Suppressor macrophage treated with lipopolysaccharide for 1 hour (primary cell): ENCODE results near the gene PCNA.
"Not testable (repeated sequence)": the region's sequence is repeated elsewhere in the genome, so short reads cannot be mapped to it uniquely, and the experiment has no call there.

ENCODE experiments used
- DNase-seq, 3 donors: peaks; one replicate each; pipeline ENCODE4 v3.0.0-alpha.2; 2020 to 2022

Gene PCNA

DNA sequence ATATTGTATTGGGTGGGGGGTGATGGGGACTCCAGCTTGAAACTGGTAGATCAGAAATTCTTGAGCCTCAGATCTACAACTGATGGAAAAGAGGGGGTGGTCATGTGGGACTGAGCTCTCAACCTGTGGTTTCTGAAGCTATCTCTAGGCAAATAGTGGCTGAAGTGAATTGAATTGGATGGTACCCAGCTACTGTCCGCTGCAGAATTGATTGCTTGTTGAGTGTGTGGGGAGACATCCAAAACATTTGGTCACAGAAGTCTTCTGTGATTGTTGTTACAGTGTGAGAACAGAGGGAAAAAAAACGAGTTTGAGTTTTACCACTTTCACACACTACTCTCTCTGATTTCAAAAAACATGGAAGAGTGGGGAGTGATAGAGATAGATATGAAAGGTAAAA, 21.9 kb upstream of the PCNA start:
- DNase-seq = no peak

DNA sequence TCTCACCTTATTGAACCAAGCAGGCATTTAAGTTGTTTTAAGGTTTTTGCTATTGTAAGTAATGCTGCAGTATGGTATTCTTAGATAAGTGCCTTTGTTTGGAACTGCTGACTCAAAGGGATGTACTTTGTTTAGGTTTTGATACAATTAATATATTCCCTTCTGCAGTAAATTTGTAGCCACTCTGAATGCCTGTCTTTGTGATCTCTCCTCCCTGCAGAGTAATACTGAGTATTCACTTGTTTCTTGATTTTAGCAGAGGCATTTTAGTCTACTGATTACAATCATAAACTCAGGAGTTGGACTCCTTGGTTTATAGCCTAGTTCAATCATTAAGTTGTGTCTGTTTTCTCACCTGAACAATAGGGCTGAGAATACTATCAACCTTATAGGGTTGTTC, 20.4 kb upstream of the PCNA start:
- no peak for DNase-seq

DNA sequence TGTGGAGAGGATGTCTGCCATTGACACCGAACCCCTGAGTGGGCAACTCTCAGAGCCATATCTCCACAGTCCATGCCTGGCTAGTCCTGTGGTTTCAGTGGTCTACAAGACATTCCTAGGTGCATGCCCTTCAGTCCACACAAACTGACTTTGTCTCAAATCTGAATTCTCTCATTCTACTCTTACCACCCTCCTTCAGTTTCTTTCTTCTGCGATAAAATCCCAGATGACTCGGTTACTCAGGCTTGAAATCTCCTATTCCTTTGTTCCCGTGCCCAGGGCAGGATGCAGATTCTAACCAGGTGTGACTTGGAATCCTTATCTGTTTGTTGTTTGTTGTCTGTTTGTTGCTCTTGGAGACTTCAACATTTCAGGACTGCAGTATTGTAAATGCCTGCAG, 16.3 kb upstream of the PCNA start:
- DNase-seq = no peak

DNA sequence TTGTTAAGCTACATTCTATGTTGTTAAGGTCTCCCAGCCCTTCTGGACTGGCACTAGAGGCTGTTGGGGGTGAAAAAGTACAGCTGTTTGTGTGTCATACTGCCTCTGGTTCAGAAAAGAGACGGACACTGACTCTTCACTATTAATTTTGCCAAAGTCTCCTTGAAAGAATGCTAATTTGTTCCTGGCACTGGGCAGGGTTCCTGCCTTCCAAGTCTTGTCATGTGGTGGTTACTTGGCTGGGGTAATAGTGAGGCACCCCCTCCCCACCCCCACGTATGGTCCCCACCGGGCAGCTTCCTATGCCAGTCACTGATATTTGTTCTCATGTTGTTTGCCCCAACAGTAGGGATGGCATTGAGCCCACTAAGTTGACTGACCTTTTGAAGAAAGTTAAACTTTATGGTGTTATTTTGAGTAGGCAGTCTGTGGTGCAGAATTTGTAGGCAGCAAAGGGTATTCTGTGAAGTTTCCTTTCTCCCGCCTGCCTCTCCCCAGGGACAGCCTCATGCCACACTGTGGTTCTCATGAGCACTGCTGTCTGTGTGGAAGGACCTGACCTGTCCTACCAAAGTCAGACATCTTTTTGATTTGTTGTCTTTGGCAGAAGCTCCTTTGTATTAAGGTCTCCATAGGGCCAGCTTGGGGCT, 15.7 kb upstream of the PCNA start:
- no peak for DNase-seq

DNA sequence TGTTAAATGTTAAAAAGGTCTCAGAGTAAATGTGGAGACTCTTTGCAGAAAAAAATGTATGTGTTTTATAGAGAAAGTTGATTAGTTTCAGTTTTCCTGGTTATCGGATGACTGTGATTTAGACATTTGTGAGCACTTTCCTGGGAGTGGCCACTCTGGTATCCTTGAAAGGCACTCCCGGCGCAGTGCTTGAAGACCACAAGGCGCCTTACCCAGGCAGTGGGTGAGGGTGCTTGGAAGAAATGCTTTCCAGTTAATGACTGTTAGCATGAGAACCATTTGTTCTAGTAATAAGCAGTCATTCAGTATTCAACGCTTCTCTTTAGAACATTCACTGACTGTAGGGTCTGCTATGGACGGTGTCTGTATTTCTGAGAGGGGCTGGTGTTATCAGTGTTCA, 14.2 kb upstream of the PCNA start:
- no peak for DNase-seq

DNA sequence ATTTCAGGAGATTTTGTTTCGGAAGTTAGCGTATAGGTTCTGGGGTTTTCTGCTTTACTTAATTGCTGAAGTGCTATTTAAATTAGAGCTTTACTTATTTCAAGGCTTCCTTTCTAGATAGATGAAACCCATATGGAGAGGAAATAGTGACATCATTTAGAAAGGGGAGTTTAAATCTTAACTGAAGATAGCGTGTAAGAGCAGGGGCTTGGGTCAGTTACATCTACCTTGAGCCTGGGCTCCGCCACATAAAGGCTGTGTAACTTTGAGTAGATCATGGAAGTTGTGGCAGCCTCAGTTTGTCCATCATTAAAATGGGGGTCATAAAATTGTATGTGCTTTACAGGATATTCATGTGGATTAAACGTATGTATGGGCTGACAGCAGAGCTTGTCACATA, 11.7 kb upstream of the PCNA start:
- no peak for DNase-seq

DNA sequence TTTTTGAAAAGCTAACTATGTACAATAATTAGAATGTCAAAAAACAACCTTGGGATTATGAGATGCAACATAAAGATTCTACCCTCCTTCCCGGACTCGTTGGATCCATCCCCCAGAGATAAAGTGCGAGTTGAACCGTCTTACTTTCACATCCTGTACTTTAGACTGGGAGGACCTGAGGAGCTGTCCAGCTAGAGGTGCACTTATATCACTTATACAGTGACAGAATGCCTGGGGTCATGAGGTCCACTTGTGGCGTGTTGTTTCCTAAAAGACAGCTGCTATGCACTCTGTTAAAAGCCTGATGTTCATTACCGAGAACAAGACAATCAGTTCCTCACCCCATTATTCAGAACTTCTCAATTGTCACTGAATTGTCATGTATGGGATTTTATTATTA, 9.1 kb upstream of the PCNA start:
- DNase-seq = no peak

DNA sequence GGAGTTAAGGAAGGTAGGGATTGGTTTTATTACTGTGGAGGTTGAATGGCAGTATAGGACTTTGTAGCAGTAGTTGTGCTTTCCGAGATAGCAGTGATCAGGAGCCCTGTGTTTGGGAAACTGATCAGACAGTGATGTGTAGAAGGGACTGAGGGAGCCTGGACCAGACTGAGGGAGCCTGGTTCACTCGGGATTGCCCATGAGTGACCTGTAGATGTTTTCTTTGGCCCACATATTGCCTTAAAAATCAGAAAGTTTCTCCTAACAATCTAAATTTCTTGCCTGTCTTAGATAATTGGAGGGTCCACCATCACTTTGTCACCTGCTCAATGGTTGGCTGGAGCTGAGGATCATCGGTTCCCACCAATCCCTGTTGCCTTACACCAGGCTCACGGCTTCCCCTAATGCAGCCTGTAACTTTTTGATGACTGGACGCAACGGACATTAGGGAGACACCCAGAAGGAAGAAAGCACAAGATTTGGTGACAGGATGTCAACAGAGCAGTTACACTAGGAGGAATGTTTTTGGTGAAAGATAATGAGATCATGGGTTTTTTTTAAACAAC, 8.2 kb upstream of the PCNA start:
- DNase-seq = peak; percentile 84 to 93 (median 87)

- DNase-seq = peak; percentile 56 to 76 (median 63)
These were observed 7.6 kb upstream of the PCNA start for GRCh38 chr20:5127204-5127858.

- DNase-seq = peak; percentile 99 to 100 (median 100)
These were observed 6.9 kb upstream of the PCNA start, which contains the start of gene CDS2 for GRCh38 chr20:5126512-5127203. Gene CDS2, plus strand, starts transcription at chr20:5127008. Its CDS starts 85 bp downstream, at chr20:5127093.

DNA sequence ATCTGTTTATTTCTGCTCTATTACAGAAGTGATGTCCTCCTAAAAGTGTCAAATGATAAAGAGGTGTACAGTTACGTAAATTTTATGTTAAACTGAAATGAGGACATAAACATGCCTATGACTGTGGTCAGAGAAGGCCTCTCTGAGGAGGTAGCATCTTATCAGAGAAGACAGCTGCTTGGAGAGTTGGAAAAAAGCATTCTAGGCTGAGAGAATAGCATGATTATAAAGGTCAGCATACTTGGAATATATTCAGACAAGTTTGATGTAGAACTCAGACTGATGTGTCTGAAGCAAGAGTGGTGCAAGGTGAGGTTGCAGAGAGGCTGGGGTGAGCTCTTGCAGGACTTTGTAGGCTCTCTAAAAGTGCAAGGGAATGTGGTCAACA, 3.1 kb upstream of the PCNA start:
- DNase-seq = no peak

DNA sequence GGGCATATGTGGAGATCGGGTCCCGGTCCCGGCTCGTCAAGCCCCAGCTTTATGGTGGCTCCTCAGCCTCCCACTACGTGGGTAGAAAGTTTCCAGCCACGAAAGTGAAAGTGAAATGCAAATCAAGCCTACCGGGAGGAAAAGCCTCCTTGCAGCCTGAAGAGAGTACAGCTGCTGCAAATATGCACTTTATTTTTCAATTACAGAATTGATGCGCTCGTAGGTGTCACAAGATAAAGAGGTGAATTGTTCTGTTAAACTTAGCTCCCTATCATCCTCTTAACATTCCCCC, 373 bp upstream of the PCNA start:
- no peak for DNase-seq

DNA sequence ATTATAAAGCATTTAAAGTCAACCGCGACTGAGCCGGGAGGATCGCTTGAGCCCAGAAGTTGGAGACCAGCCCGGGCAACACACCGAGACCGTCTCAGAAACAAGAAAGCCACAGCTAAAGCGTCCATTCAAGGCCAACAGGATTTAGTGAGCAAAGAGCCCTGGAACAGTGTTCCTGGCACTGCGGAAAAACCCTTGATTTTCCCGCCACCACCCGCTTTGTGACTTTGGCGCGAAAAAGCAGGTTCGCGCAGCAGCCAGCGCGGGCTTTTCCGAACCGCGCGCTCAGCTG, 669 bp downstream of the PCNA start:
- DNase-seq = peak in 1 of 3 donors; percentile 93

DNA sequence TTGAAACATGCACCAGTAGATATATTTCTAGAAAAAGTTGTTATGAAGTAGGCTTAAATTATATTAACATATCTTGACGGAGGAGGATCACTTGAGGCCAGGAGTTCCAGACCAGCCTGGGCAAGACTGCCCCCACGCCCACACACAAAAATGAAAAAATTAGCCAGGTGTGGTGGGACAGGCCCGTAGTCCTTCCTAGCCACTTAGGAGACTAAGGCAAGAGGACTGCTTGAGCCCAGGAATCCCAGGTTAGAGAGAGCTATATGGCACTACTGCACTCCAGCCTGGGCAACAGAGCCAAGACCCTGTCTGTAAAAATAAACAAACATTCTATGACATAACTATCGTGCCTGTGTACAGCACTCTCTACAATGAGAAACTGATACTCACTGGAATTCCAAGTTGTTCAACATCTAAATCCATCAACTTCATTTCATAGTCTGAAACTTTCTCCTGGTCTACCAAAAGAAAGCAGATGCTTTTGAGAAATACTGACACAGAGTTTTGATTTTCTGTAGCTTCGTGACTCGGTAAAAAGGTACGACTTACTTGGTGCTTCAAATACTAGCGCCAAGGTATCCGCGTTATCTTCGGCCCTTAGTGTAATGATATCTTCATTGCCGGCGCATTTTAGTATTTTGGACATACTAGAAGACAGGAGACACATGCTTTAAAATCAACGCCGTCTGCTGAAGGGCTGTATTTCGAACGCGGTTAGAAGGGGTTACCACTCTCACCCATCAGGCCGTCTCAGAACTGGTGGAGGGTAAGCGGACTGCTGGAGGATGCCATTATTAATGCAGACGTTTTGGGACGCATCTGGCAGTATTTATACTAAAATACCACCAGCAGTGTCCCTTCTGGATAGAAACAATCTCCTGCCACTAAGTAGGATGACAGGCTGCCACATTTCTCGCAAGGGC, 1.3 kb downstream of the PCNA start:
- no peak for DNase-seq

DNA sequence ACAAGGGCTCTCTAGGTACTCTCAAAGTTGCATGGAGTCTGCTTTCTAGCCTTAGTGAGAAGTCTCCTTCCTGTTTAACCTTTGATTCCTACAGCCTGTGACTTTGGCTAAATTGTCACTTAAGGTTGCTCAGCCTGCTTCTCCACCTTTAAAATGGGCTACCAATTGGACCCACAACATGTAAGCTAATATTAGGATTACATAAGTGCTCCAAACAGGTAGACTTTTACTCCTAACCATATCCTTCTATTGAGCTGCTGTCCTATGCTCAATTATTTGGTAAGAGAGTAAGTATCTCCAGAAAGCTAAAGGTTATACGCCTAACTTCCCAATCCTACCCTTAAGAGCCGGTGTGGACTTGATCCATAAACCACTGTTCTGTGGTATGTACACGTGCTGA, 2.9 kb downstream of the PCNA start:
- DNase-seq = no peak

DNA sequence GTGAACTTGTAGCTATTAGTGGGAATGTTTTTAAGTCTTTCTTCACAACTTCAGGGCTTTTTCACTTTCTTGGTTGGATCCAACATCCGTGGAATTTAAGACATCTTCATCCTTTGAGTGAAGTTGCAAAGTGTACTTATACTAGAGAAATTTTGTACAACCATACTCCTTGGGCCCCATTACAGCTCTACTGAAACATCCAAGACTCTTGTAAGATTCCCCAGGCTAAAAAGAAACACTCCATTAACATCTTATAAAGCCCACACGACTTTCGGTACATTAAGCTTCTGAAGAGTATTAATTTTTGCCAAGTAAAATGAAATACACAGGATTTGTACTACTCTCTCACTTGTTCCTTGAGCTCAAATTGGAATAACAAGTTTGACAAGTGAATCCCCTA, 5.4 kb downstream of the PCNA start:
- no peak for DNase-seq

DNA sequence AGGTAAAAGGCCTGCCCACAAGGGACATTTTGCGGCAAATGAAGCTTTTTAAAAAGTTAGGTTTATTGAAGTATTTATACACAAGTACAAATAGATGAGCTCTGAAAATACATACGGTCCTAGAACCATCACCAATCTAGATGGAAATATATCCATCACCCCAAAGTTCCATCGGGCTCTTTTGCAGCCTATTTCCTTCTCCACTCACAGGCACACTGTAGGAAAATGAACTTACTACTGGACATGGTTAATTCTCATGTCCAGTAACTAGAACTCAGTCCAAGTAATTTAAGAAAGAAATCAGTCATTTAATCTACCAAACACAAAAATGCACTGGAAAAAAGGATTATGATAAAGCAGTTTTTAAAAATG, 6.2 kb downstream of the PCNA start:
- no peak for DNase-seq

- no peak for DNase-seq
These were observed 10.5 kb downstream of the PCNA start for GRCh38 chr20:5109276-5109675.

GRCh38 chr20:5104479-5104878, 15.3 kb downstream of the PCNA start:
- no peak for DNase-seq

DNA sequence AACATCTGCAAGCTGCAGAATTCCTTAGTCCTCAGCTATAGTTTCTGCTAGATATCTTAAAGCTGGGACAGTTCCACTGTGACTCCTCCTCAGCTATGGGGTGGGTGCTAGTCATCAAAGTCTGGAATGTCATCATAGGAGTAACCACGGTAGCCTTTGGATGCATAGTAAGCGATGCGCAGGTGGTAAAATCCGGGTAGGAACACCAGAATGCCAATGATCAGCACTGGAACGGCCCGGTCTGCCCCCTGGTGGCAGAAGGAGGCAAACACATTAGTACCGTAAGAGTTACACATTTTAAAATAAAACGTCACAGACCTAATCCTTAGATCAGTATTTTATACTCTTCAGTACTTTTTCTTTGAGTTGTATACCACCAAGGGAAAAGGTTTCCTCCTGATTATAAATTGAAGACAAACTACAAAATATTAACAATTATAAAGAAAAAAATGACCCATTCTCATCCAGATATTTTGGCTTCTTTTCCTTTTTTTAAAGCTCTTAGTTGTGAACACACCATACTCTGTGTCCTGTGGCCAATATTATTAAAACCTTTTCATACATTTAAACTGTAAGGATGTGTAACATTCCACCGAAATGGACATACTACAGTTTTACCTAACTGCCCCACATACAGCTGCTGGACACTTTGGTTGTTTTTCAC, 18.9 kb downstream of the PCNA start:
- DNase-seq = peak; percentile 80 to 88 (median 85)

DNA sequence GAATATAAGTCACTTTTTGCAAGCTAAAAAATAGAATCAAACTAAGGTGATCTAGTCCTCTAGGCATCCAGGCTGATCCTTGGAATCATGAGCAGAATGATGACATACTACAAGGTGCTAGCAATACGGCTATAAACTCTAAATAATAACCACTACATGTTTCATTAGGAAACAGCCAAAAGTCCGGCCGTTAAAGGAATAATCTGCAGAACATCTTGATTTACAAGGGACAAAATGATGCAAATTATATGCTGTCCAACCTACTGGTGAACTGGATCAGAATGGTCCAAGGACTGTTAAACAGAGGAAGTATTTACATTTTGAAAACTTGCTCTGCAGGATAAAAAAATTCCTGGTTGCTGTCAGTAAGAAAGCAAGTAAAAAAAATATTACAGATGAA, 19.8 kb downstream of the PCNA start:
- DNase-seq = not testable (repeated sequence)

- DNase-seq = not testable (repeated sequence)
These were observed 20.7 kb downstream of the PCNA start for GRCh38 chr20:5099009-5099408.

DNA sequence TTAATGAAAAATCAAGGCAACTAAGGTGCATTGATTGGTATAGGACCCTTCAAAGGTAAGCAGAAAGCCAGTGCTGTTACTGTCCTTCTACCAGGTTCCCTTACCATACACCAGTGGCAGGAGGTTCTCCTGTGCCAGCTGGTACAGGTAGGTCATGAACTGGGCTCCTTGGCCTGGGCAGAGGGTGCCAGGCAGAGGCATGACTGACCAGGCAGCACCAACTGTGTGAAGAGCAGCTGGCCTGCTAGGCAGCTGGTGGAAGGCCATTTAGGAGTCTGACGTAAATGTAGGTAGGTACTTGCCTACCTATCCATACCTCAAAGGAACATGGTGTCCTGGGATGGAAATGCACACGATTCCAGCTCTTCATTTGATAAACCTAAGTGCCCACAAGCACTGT, 23.3 kb downstream of the PCNA start:
- DNase-seq = no peak
